Stimulated activated CD4-positive, alpha-beta T cell treated with anti-CD3 and anti-CD28 coated beads, Interleukin-4, amount 100 ng/mL, for 24 hours (primary cell): Measurements from ENCODE around the gene IKZF5.
A peak's percentile ranks its signal among the peaks of the same experiment; 100 is the strongest.

ENCODE experiments used
- DNase-seq: peaks from one replicate; pipeline ENCODE4 v3.0.0-alpha.2; 2020

Gene IKZF5, protein sequence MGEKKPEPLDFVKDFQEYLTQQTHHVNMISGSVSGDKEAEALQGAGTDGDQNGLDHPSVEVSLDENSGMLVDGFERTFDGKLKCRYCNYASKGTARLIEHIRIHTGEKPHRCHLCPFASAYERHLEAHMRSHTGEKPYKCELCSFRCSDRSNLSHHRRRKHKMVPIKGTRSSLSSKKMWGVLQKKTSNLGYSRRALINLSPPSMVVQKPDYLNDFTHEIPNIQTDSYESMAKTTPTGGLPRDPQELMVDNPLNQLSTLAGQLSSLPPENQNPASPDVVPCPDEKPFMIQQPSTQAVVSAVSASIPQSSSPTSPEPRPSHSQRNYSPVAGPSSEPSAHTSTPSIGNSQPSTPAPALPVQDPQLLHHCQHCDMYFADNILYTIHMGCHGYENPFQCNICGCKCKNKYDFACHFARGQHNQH

DNA sequence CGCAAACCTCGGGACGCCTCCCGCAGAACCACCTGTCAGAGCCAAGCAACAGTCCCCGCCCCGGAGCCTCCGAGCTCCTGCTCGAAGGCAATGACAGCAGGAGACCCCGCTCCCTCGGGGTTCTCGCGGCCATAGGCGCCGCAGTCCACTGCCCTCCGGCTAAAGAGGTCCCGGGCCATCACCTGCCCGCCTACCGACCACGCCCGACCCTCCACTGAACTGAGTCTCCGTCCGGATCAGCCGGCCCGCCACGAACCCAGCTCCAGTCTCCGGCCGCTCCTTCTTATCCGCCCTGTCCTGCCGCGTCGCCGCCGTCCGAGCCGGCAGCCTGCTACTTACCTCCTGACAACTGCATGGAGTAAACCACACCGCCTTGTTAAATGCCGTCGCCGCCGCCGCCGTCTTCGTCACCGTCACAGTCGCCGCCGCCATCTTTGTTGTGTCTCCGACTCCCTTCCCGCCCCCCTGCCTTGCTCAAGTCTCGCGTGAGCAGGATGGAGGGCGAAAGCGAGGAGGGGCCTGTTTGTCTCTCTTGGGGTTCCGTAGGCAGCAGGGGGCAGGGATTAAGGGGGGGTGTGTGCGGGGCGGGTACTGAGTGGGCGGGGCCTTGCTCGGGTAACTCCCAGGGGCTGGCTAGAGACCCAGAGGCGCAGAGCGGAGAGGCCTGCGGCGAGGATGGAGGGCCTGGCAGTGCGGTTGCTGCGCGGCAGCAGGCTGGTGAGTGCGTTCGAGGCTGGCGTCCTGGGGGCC, at the start of gene IKZF5, which contains the start of gene ACADSB:
TSS of gene IKZF5 (minus strand) at position 441 of the 750 bp plus-strand sequence. CDS start 10,170 bp downstream, outside the sequence.
TSS of gene ACADSB (plus strand) at position 652 of the 750 bp plus-strand sequence. CDS start at position 676, 24 bp downstream.
- peak; percentile 97 for DNase-seq

DNA sequence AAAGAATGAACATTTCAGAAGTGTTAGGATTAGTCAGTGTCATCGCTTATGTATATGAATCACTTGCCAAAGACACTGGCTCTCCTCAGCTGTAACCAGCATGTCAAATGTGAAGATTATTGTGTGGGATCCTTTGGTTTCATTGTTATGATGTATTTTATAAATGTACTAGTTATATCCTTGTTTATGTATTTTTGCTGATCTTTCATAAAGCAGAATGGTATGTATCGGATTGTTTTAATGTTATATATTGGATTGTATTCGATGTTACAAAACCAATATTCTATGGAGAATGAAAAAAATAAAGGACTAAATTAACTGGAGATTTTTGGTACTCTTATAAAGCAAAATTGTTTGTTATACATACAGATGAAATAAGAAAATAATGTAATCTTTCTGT, 49.4 kb upstream of the IKZF5 start:
- no peak for DNase-seq

DNA sequence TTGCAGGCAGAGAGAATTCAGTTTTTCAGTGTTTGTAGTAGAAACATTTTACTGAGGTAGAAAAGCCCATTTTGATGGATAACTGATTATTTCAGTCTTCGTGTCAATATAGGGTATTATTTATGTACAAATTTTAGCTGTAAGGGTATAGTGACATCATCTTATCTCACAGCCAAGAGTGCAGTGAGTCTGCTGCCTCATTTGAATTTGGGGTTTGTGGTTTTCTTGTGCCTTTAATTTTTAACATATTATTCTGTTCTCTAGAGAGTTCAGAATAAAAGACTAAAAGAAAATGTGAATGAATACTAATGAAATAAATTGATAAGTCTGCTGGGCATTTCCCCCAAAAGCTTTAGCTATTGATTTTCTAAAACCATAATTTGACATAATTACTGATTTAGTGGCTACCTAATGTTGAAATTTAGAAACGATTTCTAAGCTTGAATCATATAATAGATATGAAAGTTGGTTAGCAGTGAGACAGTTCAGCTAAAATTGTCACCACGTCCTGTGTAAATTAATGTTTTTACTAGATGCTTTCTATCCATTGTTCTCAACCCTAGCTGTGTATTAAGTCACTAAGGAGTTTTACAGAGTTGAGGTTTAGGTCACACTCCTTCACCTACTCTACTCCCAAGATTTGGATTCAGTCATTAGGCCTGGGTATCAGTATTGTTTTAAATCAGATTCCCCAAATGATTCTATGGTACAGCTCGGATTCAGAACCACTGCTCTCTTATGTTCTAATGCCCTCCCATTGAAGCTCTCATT, 37.6 kb upstream of the IKZF5 start:
- DNase-seq, result no peak

DNA sequence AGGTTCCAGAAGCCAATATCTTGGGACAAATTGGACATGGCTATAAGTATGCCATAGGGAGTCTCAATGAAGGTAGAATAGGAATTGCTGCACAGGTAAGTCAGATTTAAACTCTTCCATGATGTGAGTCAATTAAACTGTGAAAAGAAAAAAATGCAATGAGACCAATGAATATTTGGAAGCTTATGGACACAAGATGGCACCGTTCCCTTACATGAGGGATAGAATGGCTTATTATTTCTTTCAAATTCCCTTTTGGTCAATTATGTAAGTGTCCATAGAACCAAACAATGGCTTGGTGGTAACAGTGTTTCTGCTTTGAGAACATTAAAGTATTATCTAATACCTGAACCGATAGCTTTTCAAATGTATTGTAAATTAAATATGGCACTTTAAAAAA, 35.8 kb upstream of the IKZF5 start:
- no peak for DNase-seq

DNA sequence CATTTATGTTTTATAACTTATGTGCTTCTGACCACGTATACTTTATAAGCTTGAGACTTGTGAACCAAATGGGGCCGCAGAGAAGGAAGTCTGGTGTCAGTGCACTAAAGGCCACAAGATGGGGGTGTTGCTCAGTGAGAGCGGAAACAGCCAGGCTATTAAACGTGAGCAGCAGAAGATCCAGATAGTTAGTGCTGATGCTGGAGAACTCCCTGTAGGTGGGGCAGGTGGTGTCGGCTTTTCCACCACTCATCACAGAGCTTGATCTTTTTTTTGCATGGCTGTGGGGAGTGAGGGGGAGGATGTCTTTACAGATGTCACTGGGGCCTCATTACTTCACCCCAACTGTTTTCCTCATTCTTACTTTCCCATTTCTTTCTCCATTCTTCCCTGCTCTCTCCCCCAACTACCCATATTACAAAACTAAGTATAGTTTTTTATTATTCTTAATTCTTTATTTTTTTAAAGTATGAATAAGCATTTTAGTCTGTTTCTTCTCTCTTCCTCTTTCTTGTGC, 34.9 kb upstream of the IKZF5 start:
- peak; percentile 38 for DNase-seq

DNA sequence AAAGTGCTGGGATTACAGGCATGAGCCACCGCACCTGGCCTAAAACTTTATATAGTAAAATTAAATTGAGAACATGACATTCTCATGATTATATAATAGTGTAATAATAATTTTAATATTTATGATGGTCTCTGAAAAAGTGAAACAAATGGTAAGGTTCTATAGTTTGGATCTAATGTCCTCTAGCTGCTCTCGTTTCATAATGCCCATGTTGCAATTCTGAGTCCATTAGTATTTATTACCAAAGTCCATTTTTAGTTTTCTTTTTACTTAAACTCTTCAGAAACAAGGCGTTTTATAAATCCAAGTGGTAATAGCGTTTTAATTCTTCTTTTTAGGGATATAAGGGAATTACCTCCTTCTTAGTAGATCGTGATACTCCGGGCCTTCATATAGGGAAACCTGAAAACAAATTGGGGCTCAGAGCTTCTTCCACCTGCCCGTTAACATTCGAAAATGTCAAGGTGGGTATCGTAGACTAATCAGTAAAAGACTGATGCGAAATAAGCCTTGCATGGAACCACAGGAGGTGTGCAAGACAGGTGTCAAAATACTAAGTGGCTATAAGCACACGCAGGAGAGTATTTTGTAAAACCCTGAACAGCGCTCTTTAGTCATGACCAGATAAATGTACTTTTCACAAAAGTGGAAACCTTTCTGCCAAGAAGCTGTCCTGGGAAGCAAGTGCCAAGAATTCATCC, 34.3 kb upstream of the IKZF5 start:
- DNase-seq, result no peak

DNA sequence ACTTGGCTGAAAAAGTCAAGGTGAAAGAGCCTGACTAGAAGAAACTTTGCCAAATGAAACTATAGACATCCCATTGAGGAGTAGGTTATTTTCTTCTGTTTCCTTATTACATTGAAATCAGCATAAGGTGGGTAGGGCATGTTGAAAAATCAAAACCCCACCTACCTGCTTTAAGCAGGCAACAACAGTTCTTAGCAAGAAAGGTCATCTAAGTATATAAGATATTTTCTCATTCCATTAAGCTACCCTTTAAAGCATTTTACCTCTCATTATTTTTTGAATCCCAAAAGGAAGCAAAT, 31.0 kb upstream of the IKZF5 start:
- DNase-seq, result no peak

DNA sequence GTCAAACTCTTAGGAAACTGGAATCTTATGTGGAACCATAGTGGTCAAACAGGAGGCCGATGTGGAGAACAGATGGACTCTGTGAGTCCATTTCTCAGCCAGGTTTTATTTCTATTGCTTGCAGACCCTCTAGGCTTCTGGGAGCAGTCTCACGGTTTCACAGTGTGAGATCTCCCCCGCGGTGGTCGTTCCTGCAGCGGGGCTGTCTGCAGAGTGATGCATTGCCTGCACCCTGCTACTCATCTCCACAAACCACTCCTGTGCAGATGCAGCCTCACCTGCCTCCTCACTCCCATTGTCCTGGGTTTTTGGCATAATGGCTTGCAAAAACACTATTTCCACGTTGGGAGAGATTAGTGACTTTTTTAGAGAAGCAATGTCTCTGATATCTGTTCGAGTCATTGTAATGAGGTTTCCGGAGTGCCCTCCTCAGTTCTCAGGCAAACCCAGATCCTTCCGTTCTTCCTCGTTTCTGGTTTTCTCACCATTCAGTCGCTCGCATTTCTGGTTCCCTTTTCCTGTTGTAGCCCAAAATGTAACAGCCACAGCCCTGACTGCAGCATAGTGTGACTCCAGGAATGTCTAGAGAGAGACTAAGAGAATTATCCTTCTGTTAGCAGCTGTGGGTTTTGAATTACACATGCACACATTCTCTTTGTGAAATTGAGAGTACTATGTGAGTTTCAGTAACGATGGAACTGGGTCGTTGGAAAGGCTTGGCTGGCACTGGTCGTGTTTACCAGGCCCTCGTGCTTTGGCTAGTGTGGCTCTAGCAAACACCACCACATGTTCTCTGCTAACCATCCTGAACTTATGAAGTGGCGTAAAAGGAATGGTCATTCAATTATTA, 30.4 kb upstream of the IKZF5 start:
- no peak for DNase-seq

DNA sequence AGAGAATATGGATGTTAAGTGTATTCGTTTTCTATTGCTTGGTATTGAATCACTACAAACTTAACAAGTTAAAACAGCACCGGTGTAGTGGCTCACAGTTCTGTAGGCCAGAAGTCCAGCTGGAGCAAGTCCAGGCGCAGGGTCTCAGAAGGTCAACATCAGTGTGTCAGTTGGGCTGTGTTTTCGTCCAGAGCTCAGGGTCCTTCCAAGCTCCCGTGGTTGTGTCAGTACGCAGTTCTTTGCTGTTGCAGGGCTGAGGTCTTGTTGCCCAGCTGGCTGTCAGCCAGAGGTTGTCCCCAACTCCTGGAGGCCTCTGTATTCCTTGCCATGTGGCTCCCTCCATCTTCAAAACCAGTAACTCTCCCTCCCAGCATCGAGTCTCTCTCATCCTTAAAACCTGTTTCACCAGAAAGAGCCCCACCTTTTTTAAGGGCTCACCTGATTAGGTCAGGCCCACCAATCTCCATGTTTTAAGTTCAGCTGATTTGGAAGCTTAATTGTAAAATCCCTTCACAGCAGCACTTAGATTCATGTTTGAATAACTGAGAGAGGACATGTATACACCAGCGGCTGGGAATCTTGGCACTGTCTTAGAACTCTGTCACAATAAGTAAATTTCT, 27.0 kb upstream of the IKZF5 start:
- DNase-seq, result no peak

DNA sequence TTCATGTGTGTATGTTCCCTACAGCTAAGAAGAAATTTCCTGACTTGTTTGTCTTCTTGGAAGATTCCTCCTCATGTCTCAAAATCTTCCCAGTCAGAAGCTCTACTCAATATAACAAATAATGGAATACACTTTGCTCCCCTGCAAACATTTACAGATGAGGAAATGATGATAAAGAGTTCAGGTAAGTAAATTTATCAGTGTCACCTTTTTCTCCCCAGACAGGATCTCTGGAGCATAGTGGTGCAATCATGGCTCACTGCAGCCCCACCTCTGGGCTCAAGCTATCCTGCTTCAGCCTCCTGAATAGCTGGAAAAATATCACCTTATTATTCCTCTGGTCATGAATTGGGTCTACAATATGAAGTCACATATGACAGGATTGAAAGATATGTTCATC, 25.7 kb upstream of the IKZF5 start:
- no peak for DNase-seq

DNA sequence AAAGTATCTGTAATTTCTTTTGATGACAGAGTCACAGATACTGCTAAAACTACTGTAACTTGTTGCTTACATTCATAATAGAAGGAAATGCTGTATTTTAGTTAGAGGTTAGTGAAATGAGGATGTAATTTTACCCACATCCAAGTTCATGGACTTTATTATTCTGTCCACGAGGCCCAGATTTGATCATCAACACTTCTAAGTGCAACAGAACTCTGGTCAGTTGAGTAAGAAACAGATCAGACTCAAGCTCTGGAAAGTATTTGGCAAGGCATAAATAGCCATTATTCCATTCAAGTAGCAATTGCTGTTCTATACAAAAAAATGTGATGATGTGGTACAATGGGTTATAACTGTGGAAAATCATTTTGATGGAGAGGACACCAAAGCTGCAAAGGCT, 22.5 kb upstream of the IKZF5 start:
- DNase-seq, result no peak

DNA sequence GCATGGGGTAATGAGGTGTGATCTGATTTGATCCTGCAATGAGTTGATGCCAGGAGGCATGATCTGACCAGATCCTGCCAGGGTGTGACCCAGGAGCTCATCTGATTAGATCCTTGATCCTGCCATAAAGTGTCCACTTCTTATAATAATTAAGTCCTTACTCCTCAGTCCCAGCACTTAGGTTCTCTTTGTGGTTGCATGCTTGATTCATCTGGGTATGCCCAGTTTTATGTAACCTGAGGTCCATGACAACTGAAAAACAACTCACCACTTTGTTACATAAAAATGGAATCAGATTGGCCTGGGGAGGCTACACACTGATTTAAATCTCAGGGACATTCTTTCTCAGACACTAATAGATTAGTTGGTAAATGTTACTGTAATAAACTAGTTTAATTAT, 19.3 kb upstream of the IKZF5 start:
- DNase-seq, result no peak

DNA sequence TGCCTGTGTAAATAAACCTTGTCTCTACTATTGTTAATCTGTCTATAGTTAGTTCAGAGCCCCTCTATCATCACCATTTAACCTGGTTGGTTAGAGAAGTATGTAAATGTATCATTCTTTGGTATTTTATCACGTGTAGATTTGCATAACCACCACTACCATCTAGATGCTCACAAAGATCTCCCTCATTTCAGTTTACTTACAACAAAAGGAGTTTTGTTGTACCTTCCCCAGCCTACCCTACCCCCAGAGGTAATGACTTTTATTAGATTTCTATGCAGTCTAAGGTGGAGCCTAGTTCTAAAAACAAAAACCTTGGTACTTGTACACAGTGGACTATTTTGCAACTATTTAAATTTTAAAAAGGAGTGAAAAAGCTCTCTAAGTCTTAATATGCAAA, 17.7 kb upstream of the IKZF5 start:
- DNase-seq, result no peak

DNA sequence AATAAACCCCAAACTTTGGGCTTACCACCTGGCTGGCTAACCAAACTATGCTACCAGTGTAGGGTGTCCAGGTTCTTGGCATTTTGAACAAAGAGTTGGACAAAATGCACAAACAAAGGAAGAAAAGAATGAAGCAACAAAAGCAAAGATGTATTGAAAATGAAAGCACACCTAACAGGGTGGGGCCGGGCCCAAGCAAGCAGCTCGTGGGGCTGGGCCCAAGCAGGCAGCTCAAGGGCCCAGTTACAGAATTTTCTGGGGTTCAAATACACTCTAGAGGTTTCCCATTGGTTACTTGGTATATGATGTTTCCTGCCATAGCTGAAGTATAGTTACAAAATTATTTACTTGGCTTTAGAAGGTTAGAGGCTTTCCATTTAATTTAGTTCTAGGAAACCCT, 15.9 kb upstream of the IKZF5 start:
- DNase-seq, result no peak

DNA sequence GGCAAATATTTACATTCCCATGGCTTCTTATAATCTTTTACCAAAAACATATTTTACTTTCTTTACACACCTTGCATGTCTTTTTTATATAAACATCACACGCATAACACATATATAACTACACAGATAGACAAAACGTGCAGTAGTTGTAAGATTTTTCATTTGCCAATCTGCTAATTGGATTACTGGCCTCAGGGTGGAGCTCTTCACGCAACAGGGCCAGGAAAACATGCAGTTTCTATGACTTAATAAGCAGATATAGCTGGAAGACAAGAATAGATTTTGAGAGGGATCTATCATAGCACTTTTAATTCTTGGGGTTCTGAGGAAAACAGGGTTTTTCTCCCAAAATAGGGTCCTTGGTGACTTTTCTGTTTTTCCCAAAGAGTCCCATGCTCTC, 12.9 kb upstream of the IKZF5 start:
- no peak for DNase-seq

DNA sequence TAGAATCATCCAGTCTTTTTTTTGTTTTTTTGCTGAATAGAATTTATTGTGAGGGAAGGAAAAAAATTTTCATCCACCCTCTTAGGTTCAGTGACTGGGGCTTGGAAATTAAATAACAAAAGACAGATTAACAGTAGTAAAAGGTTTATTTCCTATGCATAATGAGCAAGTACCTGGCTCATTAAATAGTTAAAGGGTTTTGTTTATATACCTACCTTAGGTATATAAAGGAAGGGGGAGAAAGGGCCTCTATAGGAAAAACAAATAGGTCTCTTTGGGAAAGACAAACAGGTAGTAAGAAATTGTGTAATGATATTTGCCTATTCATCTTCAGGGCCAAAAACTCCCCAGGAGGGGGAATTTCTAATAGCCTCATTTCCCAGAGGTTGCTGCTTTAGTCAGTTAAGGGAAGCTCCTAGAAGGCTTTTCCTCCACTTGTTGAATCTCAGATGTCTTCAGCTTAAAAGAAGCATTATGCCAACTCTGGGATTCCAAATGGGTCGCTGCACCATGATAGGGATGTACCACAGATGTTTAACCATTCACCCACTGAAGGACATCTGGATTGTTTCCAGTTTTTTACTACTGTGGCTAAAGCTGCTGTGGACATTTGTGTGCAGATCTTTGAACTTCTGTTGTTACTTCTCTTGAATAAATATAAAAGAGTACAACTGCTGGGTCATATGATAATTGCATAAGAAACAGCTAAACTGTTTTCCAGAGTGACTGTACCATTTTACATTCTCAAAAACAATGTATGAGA, 11.5 kb upstream of the IKZF5 start:
- no peak for DNase-seq

DNA sequence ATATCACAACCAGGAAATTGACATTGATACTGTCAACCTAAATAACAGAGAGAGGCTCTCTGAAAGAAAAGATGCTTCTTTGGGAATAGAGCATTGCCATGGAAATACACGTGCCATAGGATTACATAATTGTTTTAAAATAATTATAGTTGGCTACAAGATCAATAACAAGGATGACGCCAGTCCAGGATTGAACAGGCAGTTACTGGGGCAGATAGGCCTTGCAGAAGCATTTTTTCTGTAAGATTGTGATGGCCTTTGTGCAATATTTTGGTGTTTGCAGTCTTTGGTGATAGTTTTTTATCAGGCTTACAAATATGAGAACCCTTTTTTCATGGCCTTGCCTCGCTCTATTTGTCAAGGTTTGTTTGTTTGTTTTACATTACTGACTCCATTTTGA, 10.7 kb upstream of the IKZF5 start:
- no peak for DNase-seq

DNA sequence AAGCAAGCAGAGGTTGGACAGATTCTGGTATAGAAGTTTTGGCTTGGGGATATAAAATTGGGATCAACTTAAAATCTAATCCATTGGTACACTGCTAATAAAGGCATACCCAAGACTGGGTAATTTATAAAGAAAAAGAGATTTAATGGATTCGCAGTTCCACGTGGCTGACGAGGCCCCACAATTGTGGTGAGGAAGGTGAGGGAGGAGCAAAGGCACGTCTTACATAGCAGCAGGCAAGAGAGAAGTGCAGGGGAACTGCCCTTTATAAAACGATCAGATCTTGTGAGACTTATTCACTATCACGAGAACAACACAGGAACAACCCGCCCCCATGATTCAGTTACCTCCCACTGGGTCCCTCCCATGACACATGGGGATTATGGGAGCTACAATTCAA, 9.9 kb upstream of the IKZF5 start:
- DNase-seq, result no peak

DNA sequence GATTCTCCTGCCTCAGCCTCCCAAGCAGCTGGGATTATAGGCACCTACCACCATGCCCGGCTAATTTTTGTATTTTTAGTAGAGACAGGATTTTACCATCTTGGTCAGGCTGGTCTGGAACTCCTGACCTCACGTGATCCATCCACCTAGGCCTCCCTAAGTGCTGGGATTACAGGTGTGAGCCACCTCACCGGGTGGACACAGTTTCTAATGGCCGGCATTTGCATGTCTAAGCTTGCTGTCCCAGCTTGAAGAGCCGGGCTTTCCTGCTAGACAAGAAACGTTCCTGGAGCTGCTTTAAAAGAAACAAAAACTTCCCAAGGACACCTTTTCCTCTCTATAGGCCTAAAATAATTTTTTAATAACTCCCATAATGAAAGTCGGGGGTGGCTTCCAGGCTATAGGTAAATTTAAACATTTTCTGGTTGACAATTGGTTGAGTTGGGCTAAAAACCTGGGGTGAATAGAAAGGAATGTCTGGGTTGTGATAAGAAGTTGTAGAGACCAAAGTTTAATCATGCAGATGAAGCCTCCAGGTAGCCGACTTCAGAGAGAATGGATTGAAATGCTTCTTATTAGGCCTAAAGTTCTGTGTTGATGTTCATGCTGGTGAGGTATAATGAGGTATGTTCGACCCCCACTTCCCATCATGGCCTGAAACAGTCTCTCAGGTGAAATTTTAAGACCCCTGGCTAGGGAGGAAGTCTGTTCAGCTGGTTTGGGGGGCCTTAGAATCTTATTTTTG, 9.0 kb upstream of the IKZF5 start:
- DNase-seq, result no peak

DNA sequence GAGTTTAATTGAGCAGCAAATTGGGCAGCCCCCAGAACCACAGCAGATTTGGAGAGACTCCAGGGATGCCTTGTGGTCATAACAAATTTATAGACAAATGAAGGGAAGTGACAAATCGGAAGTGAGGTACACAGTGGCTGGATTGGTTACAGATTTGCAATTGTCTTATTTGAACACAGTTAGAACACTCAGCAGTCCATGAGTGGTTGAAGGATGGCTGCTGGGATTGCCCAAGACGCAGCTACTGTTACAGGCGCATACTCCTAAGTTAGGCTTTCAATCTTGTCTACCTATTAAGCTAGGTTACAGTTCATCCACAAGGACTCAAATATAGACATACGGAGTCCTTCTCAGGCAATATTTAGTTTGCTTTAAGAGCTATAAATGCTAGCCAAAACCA, 7.6 kb upstream of the IKZF5 start:
- DNase-seq, result no peak
